ENCODE results near the gene UBA1. TPM values are rescaled to one million over a fixed set of nuclear protein-coding genes. Genes with fewer than 3 reads are reported as not detected.

The UBA1 gene
- total and polyA plus RNA-seq, 4 experiments from 2014 or later: 129 to 167 (median 142) TPM

DNA sequence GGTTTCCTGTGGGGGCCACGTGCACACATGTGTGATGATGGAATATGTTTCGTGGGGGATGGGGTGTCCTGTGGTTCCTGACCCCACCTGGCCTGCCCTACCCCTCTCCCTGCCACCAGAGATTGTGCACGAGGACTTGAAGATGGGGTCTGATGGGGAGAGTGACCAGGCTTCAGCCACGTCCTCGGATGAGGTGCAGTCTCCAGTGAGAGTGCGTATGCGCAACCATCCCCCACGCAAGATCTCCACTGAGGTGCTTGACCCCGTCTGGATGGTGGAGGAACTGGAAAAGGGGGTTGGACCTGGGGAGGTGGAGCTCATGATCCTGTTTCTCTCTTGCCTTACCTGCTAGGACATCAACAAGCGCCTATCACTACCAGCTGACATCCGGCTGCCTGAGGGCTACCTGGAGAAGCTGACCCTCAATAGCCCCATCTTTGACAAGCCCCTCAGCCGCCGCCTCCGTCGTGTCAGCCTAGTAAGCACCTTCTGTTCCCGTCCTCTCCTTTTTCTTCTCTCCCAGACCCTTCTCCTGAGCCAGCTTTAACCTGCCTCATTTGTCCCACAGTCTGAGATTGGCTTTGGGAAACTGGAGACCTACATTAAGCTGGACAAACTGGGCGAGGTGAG, 30.8 kb downstream of the UBA1 start:
- CTCF ChIA-PET (ENCODE audit: partially characterized antibody): interaction anchor here (0.8 kb wide), 1 partner anchor 159 kb away, joined by 4 read pairs; no protein-coding TSS in a partner anchor
- intact Hi-C loops (cut with micrococcal nuclease): no loop called here
- H3K27me3 ChIP-seq (ENCODE audit: insufficient read depth, low read length): no peaks in the 10 kb centered on the region
- DNase-seq: no peak
- no peaks in the 10 kb centered on the region for H3K9me3 ChIP-seq (ENCODE audit: control insufficient read depth in 1 of 2, low read length in 2 of 2)
- Mint-ChIP-seq H3K27me3 (no peaks in the 10 kb centered on the region), H3K9me3 (peaks cover 0 to 3% (median 0%) of the 10 kb centered on the region in 8 donors), H3K27ac (peak overlapping the region in 1 of 7 donors; percentile 69), H3K36me3 (peaks cover 50 to 58% of the 10 kb centered on the region in 2 donors), H3K4me1 (peaks cover 16 to 27% (median 23%) of the 10 kb centered on the region in 4 donors), H3K4me3 (no peak overlapping the region)
- POLR2A ChIA-PET (ENCODE audit: partially characterized antibody): no interaction called here
- H3K27ac ChIP-seq (ENCODE audit: low read depth, low read length): no peak overlapping the region
- peaks cover 41% of the 10 kb centered on the region for H3K36me3 ChIP-seq (ENCODE audit: insufficient read depth, low read length)
- H3K4me1 ChIP-seq (ENCODE audit: insufficient read depth, low read length): peaks cover 22% of the 10 kb centered on the region
- H3K4me3 ChIP-seq (ENCODE audit: low read length in 2 of 2): no peak overlapping the region

GRCh38 chrX:47224896-47225290, 31.3 kb downstream of the UBA1 start:
- Mint-ChIP-seq H3K27me3 (no peaks in the 10 kb centered on the region), H3K9me3 (peaks cover 0 to 3% (median 0%) of the 10 kb centered on the region in 8 donors), H3K27ac (peak overlapping the region in 1 of 7 donors; percentile 69), H3K4me3 (no peak overlapping the region), H3K4me1 (peaks cover 11 to 23% (median 18%) of the 10 kb centered on the region in 4 donors), H3K36me3 (peaks cover 51 to 54% of the 10 kb centered on the region in 2 donors)
- H3K27ac ChIP-seq (ENCODE audit: low read depth, low read length): no peak overlapping the region
- H3K4me3 ChIP-seq (ENCODE audit: low read length in 2 of 2): no peak overlapping the region
- no peaks in the 10 kb centered on the region for H3K27me3 ChIP-seq (ENCODE audit: insufficient read depth, low read length)
- no peaks in the 10 kb centered on the region for H3K9me3 ChIP-seq (ENCODE audit: control insufficient read depth in 1 of 2, low read length in 2 of 2)
- POLR2A ChIA-PET (ENCODE audit: partially characterized antibody): no interaction called here
- peaks cover 41% of the 10 kb centered on the region for H3K36me3 ChIP-seq (ENCODE audit: insufficient read depth, low read length)
- intact Hi-C loops (cut with micrococcal nuclease): no loop called here
- CTCF ChIA-PET (ENCODE audit: partially characterized antibody): interaction anchor here (0.8 kb wide), 1 partner anchor 159 kb away, joined by 4 read pairs; no protein-coding TSS in a partner anchor
- peaks cover 17% of the 10 kb centered on the region for H3K4me1 ChIP-seq (ENCODE audit: insufficient read depth, low read length)
- no peak for DNase-seq

DNA sequence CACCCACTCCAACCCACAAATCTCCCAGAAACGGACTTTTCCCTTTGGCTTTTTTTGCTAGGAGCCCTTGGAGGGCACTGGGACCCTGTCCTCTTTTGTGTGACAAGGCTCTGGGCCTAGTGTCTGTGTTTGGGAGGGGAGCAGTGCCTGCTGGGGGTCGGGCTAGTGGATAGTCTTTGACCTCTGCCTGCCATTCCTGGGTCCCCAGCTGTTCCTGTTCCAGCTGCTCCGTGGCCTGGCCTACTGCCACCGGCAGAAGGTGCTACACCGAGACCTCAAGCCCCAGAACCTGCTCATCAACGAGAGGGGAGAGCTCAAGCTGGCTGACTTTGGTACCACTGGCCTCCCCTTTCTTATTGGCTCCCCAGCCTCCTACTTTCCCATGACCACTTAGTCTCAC, 32.4 kb downstream of the UBA1 start:
- Mint-ChIP-seq H3K27me3 (no peaks in the 10 kb centered on the region), H3K9me3 (peaks cover 0 to 3% (median 0%) of the 10 kb centered on the region in 8 donors), H3K4me3 (no peak overlapping the region), H3K27ac (peak overlapping the region in 2 of 7 donors; percentile 16 to 91), H3K4me1 (peaks cover 0 to 15% (median 7%) of the 10 kb centered on the region in 4 donors), H3K36me3 (peaks cover 47 to 54% of the 10 kb centered on the region in 2 donors)
- H3K27ac ChIP-seq (ENCODE audit: low read depth, low read length): no peak overlapping the region
- ChIA-PET CTCF (ENCODE audit: partially characterized antibody) (no interaction called here), POLR2A (ENCODE audit: partially characterized antibody) (interaction anchor here (1.2 kb wide), 1 partner anchor 15 kb away, joined by 3 read pairs; no protein-coding TSS in a partner anchor)
- no peak overlapping the region for H3K4me3 ChIP-seq (ENCODE audit: low read length in 2 of 2)
- intact Hi-C loops (cut with micrococcal nuclease): no loop called here
- H3K9me3 ChIP-seq (ENCODE audit: control insufficient read depth in 1 of 2, low read length in 2 of 2): no peaks in the 10 kb centered on the region
- DNase-seq: no peak
- peaks cover 5% of the 10 kb centered on the region for H3K4me1 ChIP-seq (ENCODE audit: insufficient read depth, low read length)
- no peaks in the 10 kb centered on the region for H3K27me3 ChIP-seq (ENCODE audit: insufficient read depth, low read length)
- peaks cover 41% of the 10 kb centered on the region for H3K36me3 ChIP-seq (ENCODE audit: insufficient read depth, low read length)

- no peak overlapping the region for H3K4me3 Mint-ChIP-seq
Measured at GRCh38 chrX:47226531-47227333, 33.1 kb downstream of the UBA1 start.

DNA sequence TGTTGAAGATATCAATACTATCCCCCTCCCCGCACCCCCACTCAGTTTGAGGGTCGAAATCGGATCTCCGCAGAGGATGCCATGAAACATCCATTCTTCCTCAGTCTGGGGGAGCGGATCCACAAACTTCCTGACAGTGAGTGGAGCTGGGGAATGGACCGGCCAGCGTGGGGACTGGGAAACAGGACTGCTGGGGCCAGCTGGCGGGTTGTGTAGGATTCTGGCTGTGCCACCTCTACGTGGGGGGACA, 33.6 kb downstream of the UBA1 start:
- ChIA-PET CTCF (ENCODE audit: partially characterized antibody) (no interaction called here), POLR2A (ENCODE audit: partially characterized antibody) (interaction anchor here (0.6 kb wide), 1 partner anchor 157 kb away, joined by 3 read pairs; no protein-coding TSS in a partner anchor)
- peaks cover 44 to 54% of the 10 kb centered on the region in 2 donors for H3K36me3 Mint-ChIP-seq
- H3K27ac Mint-ChIP-seq: no peak overlapping the region
- peaks cover 3% of the 10 kb centered on the region for H3K4me1 ChIP-seq (ENCODE audit: insufficient read depth, low read length)
- peaks cover 0 to 11% (median 6%) of the 10 kb centered on the region in 4 donors for H3K4me1 Mint-ChIP-seq
- intact Hi-C loops (cut with micrococcal nuclease): no loop called here
- no peak overlapping the region for H3K4me3 ChIP-seq (ENCODE audit: low read length in 2 of 2)
- peaks cover 0 to under 1% (median 0%) of the 10 kb centered on the region in 8 donors for H3K9me3 Mint-ChIP-seq
- H3K27me3 Mint-ChIP-seq: no peaks in the 10 kb centered on the region
- H3K27ac ChIP-seq (ENCODE audit: low read depth, low read length): no peak overlapping the region
- H3K4me3 Mint-ChIP-seq: no peak overlapping the region
- DNase-seq: no peak
- peaks cover 41% of the 10 kb centered on the region for H3K36me3 ChIP-seq (ENCODE audit: insufficient read depth, low read length)
- no peaks in the 10 kb centered on the region for H3K27me3 ChIP-seq (ENCODE audit: insufficient read depth, low read length)
- H3K9me3 ChIP-seq (ENCODE audit: control insufficient read depth in 1 of 2, low read length in 2 of 2): no peaks in the 10 kb centered on the region

More at GRCh38 chrX:47226531-47227333, 33.1 kb downstream of the UBA1 start:
- ChIA-PET CTCF (ENCODE audit: partially characterized antibody) (no interaction called here), POLR2A (ENCODE audit: partially characterized antibody) (interaction anchor here (0.6 to 1.2 kb wide), 2 partner anchors 14 to 157 kb away, joined by 3 read pairs; no protein-coding TSS in a partner anchor)
- Histone ChIP-seq H3K9me3 (ENCODE audit: control insufficient read depth in 1 of 2, low read length in 2 of 2) (no peaks in the 10 kb centered on the region), H3K4me3 (ENCODE audit: low read length in 2 of 2) (no peak overlapping the region), H3K36me3 (ENCODE audit: insufficient read depth, low read length) (peaks cover 41% of the 10 kb centered on the region), H3K27ac (ENCODE audit: low read depth, low read length) (no peak overlapping the region), H3K27me3 (ENCODE audit: insufficient read depth, low read length) (no peaks in the 10 kb centered on the region), H3K4me1 (ENCODE audit: insufficient read depth, low read length) (no peaks in the 10 kb centered on the region)
- intact Hi-C loops (cut with micrococcal nuclease): no loop called here
- Mint-ChIP-seq H3K36me3 (peaks cover 47 to 54% of the 10 kb centered on the region in 2 donors), H3K4me1 (peaks cover 0 to 12% (median 7%) of the 10 kb centered on the region in 4 donors), H3K27ac (peak overlapping the region in 3 of 7 donors; percentile 16 to 91 (median 38)), H3K27me3 (no peaks in the 10 kb centered on the region), H3K9me3 (peaks cover 0 to 3% (median 0%) of the 10 kb centered on the region in 8 donors)
- no peak for DNase-seq

DNA sequence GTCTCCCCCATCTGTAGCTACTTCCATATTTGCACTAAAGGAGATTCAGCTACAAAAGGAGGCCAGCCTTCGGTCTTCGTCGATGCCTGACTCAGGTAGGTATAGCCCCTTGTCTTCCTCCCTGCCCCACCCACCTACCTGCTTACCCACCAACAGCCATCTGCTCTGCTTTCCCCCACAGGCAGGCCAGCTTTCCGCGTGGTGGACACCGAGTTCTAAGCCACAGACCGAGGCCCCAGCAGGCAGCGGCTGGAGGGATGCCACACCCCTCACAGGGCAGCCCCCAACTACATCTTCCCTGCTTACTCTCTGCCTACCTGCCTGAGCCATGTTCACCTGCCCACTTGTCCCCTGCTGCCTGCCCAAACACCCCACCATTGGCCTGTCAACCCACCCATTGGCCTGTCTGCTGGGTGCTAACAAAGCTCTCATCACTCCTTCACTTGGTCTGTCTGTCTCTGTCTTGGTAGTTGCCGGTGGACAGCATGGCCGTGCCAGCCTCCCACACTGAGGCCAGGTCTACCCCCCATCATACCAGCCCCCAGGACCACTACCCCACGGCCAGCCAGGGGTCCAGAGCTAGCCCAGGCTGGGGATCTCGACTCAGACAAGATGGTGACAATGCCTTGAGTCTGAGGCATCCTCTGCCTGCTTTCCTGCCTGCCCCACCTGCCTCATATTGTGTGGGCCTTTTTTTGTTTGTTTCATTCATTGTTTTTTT, 35.1 kb downstream of the UBA1 start:
- intact Hi-C loops (cut with micrococcal nuclease): no loop called here
- peaks cover 44 to 49% of the 10 kb centered on the region in 2 donors for H3K36me3 Mint-ChIP-seq
- DNase-seq: no peak
- Histone ChIP-seq H3K27ac (ENCODE audit: low read depth, low read length) (no peak overlapping the region), H3K4me3 (ENCODE audit: low read length in 2 of 2) (no peak overlapping the region), H3K9me3 (ENCODE audit: control insufficient read depth in 1 of 2, low read length in 2 of 2) (no peaks in the 10 kb centered on the region), H3K36me3 (ENCODE audit: insufficient read depth, low read length) (peaks cover 32% of the 10 kb centered on the region), H3K4me1 (ENCODE audit: insufficient read depth, low read length) (peaks cover 7% of the 10 kb centered on the region), H3K27me3 (ENCODE audit: insufficient read depth, low read length) (no peaks in the 10 kb centered on the region)
- peaks cover 0 to 2% (median 0%) of the 10 kb centered on the region in 8 donors for H3K9me3 Mint-ChIP-seq
- H3K4me1 Mint-ChIP-seq: peaks cover 0 to 20% (median 7%) of the 10 kb centered on the region in 4 donors
- no peaks in the 10 kb centered on the region for H3K27me3 Mint-ChIP-seq
- H3K4me3 Mint-ChIP-seq: no peak overlapping the region
- ChIA-PET CTCF (ENCODE audit: partially characterized antibody) (no interaction called here), POLR2A (ENCODE audit: partially characterized antibody) (interaction anchor here (0.7 kb wide), 1 partner anchor 10 kb away, joined by 3 read pairs; the partner anchor contains the start of gene CDK16)
- peak overlapping the region in 4 of 7 donors; percentile 36 to 79 (median 49) for H3K27ac Mint-ChIP-seq

DNA sequence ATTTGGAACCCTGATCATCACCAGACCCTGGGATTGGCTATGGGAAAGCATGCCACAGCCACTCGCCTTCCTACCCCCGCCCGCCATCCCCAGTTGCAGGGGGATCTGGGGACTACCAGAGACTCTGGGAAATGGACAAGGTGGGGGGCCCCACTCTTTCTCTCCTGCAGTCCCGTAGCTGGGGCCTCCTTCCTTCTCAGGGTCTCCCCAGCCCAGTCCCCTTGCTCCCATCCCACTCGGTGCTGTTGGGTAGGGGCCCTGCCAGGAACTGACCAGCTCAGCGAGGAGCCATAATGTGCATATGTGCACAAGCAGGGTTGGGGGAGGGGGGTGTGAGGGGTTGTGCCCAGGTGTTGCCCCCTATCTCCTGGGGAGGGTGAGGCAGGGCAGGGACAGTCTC, 35.8 kb downstream of the UBA1 start:
- Mint-ChIP-seq H3K4me1 (peaks cover 0 to 20% (median 10%) of the 10 kb centered on the region in 4 donors), H3K4me3 (no peak overlapping the region), H3K27ac (peak overlapping the region in 1 of 7 donors; percentile 60), H3K9me3 (peaks cover 0 to 2% (median 0%) of the 10 kb centered on the region in 8 donors), H3K36me3 (peaks cover 38 to 44% of the 10 kb centered on the region in 2 donors), H3K27me3 (no peaks in the 10 kb centered on the region)
- POLR2A ChIA-PET (ENCODE audit: partially characterized antibody): no interaction called here
- Histone ChIP-seq H3K9me3 (ENCODE audit: control insufficient read depth in 1 of 2, low read length in 2 of 2) (no peaks in the 10 kb centered on the region), H3K4me3 (ENCODE audit: low read length in 2 of 2) (no peak overlapping the region), H3K36me3 (ENCODE audit: insufficient read depth, low read length) (peaks cover 25% of the 10 kb centered on the region), H3K27ac (ENCODE audit: low read depth, low read length) (no peak overlapping the region), H3K4me1 (ENCODE audit: insufficient read depth, low read length) (peaks cover 10% of the 10 kb centered on the region), H3K27me3 (ENCODE audit: insufficient read depth, low read length) (no peaks in the 10 kb centered on the region)
- CTCF ChIA-PET (ENCODE audit: partially characterized antibody): no interaction called here
- DNase-seq: no peak
- intact Hi-C loops (cut with micrococcal nuclease): no loop called here

All from CD4-positive, alpha-beta memory T cell (primary cell).